T-cell (primary cell): Measurements from ENCODE around the gene ITGAD. TPM values are rescaled to one million over a fixed set of nuclear protein-coding genes. Genes with fewer than 3 reads are reported as not detected.

Experiments used
- ATAC-seq, 4 experiments: fragments of 200-7000 bp in 3 of 4; fragments of 150-1000 bp in 1 of 4; cut with Tn5 transposase; replicated peaks in 1 of 4; 1 replicate in 3 of 4; 2 replicates in 1 of 4; pipeline ENCODE4 v1.10.0; 2021; ENCODE audit warnings: moderate library complexity in 3 of 4, mild to moderate bottlenecking in 2 of 4, moderate number of reproducible peaks in 1 of 4
- CTCF ChIA-PET, 2 donors: fragments of 300-600 bp; sonication (Branson Sonifier 250); formaldehyde crosslinking; loops; one replicate each; lab custom pipeline; 2022; ENCODE audit warnings: antibody characterized with exemption in 2 of 2; lab: Charles Lee
- POLR2A ChIA-PET, 2 donors: fragments of 300-600 bp; sonication (Branson Sonifier 250); formaldehyde crosslinking; loops; one replicate each; lab custom pipeline; 2022; ENCODE audit warnings: antibody characterized with exemption in 2 of 2; lab: Charles Lee
- DNase-seq, 35 experiments: peaks; one replicate each; pipeline versions ENCODE4 v3.0.0 to v3.0.0-alpha.2; 2013 to 2023
- H3K27ac ChIP-seq: one replicate; pipeline ENCODE4 v1.5.1; 2013; ENCODE audit warnings: low read length
- H3K27me3 ChIP-seq, 2 experiments: replicated peaks in 1 of 2; 1 replicate in 1 of 2; 2 replicates in 1 of 2; pipeline versions ENCODE4 v1.6.1 to v1.7.0; 2013; ENCODE audit warnings: low read length in 1 of 2, mixed read lengths in 1 of 2; ENCODE audit not compliant: control insufficient read depth in 2 of 2, insufficient read depth in 2 of 2; ENCODE audit errors: extremely low read depth in 1 of 2
- H3K36me3 ChIP-seq, 2 donors: 1 replicate in 1 of 2; 2 replicates in 1 of 2; pipeline versions ENCODE4 v1.6.1 to v1.7.0; 2013; ENCODE audit warnings: low read length in 1 of 2; ENCODE audit not compliant: control insufficient read depth in 2 of 2, insufficient read depth in 1 of 2; ENCODE audit errors: extremely low read depth in 1 of 2
- H3K4me1 ChIP-seq, 2 experiments: 1 replicate in 1 of 2; 2 replicates in 1 of 2; pipeline versions ENCODE4 v1.6.1 to v1.7.0; 2013; ENCODE audit warnings: low read length in 2 of 2, mixed read lengths in 1 of 2; ENCODE audit not compliant: insufficient read depth in 2 of 2, control insufficient read depth in 1 of 2; ENCODE audit errors: extremely low read depth in 1 of 2
- H3K4me3 ChIP-seq, 2 donors: 1 replicate in 1 of 2; 2 replicates in 1 of 2; pipeline versions ENCODE4 v1.5.1 to v1.7.0; 2013; ENCODE audit warnings: mild to moderate bottlenecking in 2 of 2, low read length in 1 of 2, moderate library complexity in 1 of 2; ENCODE audit not compliant: control insufficient read depth in 1 of 2; ENCODE audit errors: extremely low read depth in 1 of 2
- H3K9me3 ChIP-seq: 2 replicates; pipeline ENCODE4 v1.7.0; 2013
- H3K27ac Mint-ChIP-seq, 2 donors: one replicate each; pipeline ENCODE4 v1.8.0; 2020 to 2021; ENCODE audit warnings: mild to moderate bottlenecking in 2 of 2, mixed read lengths in 2 of 2
- H3K27me3 Mint-ChIP-seq, 2 donors: one replicate each; pipeline ENCODE4 v1.8.0; 2021 to 2022; ENCODE audit warnings: mixed read lengths in 2 of 2
- H3K36me3 Mint-ChIP-seq: one replicate; pipeline ENCODE4 v1.8.0; 2021; ENCODE audit warnings: mixed read lengths
- H3K4me1 Mint-ChIP-seq, 3 donors: one replicate each; pipeline ENCODE4 v1.8.0; 2020 to 2022; ENCODE audit warnings: mixed read lengths in 3 of 3, mild to moderate bottlenecking in 1 of 3
- H3K4me3 Mint-ChIP-seq, 3 donors: one replicate each; pipeline ENCODE4 v1.8.0; 2020 to 2022; ENCODE audit warnings: mild to moderate bottlenecking in 3 of 3, mixed read lengths in 3 of 3, moderate library complexity in 3 of 3
- H3K9me3 Mint-ChIP-seq, 3 donors: one replicate each; pipeline ENCODE4 v1.8.0; 2020 to 2022; ENCODE audit warnings: mixed read lengths in 3 of 3
- WGBS: methylation state at CpG from one replicate; pipeline ENCODE4 v1.1.5; 2013; ENCODE audit warnings: missing lambda C conversion rate; ENCODE audit not compliant: insufficient coverage; 5-methylcytosine and 5-hydroxymethylcytosine counted together
- total RNA-seq, 35 experiments: library from RNA in 6 of 35; stranded (reverse) in 6 of 35; fragments of 120-200 nt in 1 of 35; gene quantifications; one replicate each; pipeline versions ENCODE4 v1.2.1 to v1.2.4 and lab custom pipeline; 2013 to 2026

Gene ITGAD
- total RNA-seq, 5 donors from 2014 or later (not counting 1 experiment from before 2014, with no cell fraction given) = 0.22 to 0.70 (median 0.23) TPM; not detected in 2

DNA sequence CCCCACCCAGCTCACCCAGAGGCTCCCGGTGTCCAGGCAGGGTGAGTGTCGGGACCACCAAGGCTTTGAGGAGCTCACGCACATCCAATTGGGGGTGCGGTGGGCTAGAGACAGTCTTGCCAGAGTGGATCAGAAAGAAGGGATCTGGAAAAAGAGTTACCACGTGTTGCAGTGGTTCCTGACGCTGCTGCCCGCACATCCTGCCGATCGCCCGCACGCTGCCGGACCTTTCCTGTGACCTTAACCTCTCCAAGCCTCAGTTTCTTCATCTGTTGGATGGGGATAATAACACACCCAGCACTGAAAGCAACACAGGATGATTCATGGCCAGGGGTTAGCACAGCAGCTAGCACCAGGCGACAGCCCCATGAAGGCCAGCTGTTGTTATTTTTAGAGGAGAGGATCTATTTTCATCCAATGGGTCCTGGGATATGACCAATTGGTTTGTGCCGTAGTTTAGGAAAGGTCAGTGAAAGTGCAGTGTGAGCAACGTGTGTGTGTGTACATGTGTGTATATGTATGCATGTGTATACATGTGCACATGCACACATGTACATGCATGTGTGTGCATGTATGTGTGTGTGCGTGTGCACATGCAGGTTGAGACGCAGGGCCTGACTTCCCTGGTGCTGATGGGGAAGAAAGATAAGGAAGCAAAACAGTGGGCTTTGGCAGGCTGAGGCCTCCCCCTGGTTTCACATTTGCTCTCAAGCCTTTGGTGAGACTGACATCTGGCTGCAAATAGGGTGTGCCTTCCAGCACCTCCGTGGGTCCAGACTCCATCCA, 35.6 kb upstream of the ITGAD start:
- Histone ChIP-seq H3K36me3 (no peaks in the 10 kb centered on the region), H3K27ac (no peak overlapping the region), H3K9me3 (no peaks in the 10 kb centered on the region), H3K4me3 (no peak overlapping the region), H3K4me1 (peaks cover 4 to 58% of the 10 kb centered on the region in 2 experiments), H3K27me3 (peaks cover 0 to 8% of the 10 kb centered on the region in 2 experiments)
- ChIA-PET POLR2A (no interaction called here), CTCF (no interaction called here)
- no peak overlapping the region for H3K4me3 Mint-ChIP-seq
- WGBS = 73% methylated on average over 13 of the region's 18 CpGs
- peaks cover 24 to 38% (median 26%) of the 10 kb centered on the region in 3 donors for H3K4me1 Mint-ChIP-seq
- DNase-seq (no peak), ATAC-seq (no peak)
- no peaks in the 10 kb centered on the region for H3K9me3 Mint-ChIP-seq
- peak overlapping the region; percentile 35 to 53 for H3K27ac Mint-ChIP-seq
- H3K36me3 Mint-ChIP-seq = no peaks in the 10 kb centered on the region
- H3K27me3 Mint-ChIP-seq = peaks cover 0 to 6% of the 10 kb centered on the region in 2 donors

DNA sequence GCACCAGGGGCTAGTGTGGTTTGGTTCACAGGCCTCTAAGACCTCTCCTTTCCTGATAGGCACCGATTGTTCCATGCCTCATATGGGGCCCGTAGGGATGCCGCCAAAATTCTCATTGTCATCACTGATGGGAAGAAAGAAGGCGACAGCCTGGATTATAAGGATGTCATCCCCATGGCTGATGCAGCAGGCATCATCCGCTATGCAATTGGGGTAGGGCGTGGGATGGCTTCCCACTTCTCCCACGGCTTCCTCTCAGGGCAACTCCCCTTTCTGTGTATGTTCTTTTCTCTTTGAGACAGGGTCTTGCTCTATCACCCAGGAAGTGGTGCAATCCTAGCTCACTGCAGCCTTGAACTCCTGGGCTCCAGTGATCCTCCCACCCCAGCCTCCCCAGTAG, 32.9 kb upstream of the ITGAD start:
- peaks cover 0 to 56% of the 10 kb centered on the region in 2 experiments for H3K4me1 ChIP-seq
- Mint-ChIP-seq H3K27me3 (no peaks in the 10 kb centered on the region), H3K36me3 (no peaks in the 10 kb centered on the region), H3K27ac (no peak overlapping the region), H3K4me1 (peaks cover 6 to 24% (median 9%) of the 10 kb centered on the region in 3 donors), H3K4me3 (no peak overlapping the region), H3K9me3 (no peaks in the 10 kb centered on the region)
- no peak overlapping the region for H3K27ac ChIP-seq
- ChIA-PET POLR2A (no interaction called here), CTCF (no interaction called here)
- H3K4me3 ChIP-seq = no peak overlapping the region
- DNase-seq = no peak
- H3K27me3 ChIP-seq = peaks cover 0 to 4% of the 10 kb centered on the region in 2 experiments
- H3K9me3 ChIP-seq = no peaks in the 10 kb centered on the region
- 81% methylated on average over 6 of the region's 7 CpGs for WGBS
- H3K36me3 ChIP-seq = no peaks in the 10 kb centered on the region
- no peak for ATAC-seq

DNA sequence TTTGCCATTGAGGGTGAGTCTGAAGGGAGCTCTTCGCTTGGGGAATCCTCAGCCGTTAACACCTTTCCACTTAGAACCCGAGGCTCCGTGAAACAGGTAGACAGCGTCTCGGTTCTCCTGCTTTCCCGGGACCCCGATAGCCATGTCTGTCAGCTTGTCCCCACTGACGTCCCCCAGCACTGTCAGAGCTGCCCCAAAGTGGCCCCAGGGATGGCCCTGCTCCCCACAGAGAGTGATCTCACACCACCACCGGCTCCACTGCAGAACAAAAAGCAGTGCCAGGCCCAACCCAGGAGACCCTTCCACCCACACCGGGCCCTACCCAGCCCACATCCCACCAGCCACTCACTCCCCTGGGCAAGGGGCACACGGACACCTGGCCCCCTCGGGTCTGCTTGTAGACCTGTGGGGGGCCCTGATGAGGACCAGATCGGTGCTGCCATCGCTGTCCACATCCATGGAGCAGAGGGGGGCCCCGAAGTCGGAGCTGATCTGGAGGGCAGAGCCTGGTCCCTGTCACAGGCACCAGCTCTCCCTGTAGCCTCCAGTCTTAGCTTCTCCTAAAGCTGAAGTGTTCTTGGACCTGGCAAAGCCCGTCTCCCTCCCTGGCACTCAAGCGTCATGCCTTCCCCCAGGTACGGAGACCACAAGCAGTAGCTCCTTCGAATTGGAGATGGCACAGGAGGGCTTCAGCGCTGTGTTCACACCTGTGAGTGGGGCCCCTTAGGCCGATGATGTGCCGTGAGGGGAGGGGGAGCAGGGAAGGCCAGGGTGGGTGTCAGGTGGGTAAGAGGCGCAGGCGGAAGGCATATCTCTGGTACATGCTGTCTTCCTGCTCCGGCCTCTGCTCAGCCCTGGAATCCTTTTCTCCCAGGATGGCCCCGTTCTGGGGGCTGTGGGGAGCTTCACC, 31.7 kb upstream of the ITGAD start:
- H3K36me3 Mint-ChIP-seq = no peaks in the 10 kb centered on the region
- peaks cover 4 to 23% (median 12%) of the 10 kb centered on the region in 3 donors for H3K4me1 Mint-ChIP-seq
- Histone ChIP-seq H3K27ac (no peak overlapping the region), H3K36me3 (no peaks in the 10 kb centered on the region), H3K9me3 (no peaks in the 10 kb centered on the region), H3K27me3 (peaks cover 0 to 4% of the 10 kb centered on the region in 2 experiments), H3K4me1 (peaks cover 0 to 56% of the 10 kb centered on the region in 2 experiments), H3K4me3 (no peak overlapping the region)
- no peaks in the 10 kb centered on the region for H3K9me3 Mint-ChIP-seq
- H3K27ac Mint-ChIP-seq = no peak overlapping the region
- no peak for DNase-seq
- H3K27me3 Mint-ChIP-seq = no peaks in the 10 kb centered on the region
- no peak for ATAC-seq
- WGBS = 82% methylated on average over 22 of the region's 28 CpGs
- H3K4me3 Mint-ChIP-seq = no peak overlapping the region
- ChIA-PET POLR2A (no interaction called here), CTCF (no interaction called here)

DNA sequence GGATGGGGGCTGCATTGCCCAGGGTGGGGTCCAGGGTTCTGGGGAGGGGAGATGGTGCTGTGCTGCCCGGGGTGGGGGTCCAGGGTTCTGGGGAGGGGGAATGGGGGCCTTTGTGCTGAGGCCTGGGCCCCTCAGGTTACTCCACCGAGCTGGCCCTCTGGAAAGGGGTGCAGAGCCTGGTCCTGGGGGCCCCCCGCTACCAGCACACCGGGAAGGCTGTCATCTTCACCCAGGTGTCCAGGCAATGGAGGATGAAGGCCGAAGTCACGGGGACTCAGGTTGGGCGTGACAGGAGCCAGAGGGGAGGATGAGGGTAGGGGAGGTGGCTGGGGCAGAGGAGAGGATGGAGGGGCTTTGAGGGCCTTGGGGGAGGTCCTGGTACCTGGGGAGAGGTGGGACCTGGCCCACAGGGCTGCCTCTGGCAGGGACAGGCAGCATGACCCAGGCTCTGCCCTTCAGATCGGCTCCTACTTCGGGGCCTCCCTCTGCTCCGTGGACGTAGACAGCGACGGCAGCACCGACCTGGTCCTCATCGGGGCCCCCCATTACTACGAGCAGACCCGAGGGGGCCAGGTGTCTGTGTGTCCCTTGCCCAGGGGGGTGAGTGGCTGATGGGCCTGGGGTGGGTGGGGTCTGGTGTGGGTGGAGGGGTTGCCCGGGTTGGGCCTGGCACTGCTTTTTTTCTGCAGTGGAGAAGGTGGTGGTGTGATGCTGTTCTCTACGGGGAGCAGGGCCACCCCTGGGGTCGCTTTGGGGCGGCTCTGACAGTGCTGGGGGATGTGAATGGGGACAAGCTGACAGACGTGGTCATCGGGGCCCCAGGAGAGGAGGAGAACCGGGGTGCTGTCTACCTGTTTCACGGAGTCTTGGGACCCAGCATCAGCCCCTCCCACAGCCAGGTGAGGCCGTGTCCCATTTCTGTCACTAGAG, 30.4 kb upstream of the ITGAD start:
- no peaks in the 10 kb centered on the region for H3K9me3 ChIP-seq
- POLR2A ChIA-PET = no interaction called here
- Mint-ChIP-seq H3K27me3 (no peaks in the 10 kb centered on the region), H3K9me3 (no peaks in the 10 kb centered on the region), H3K4me1 (peaks cover 7 to 27% (median 18%) of the 10 kb centered on the region in 3 donors), H3K4me3 (no peak overlapping the region), H3K27ac (no peak overlapping the region), H3K36me3 (no peaks in the 10 kb centered on the region)
- no peaks in the 10 kb centered on the region for H3K36me3 ChIP-seq
- ATAC-seq (no peak), DNase-seq (no peak)
- H3K27me3 ChIP-seq = peaks cover 0 to 4% of the 10 kb centered on the region in 2 experiments
- CTCF ChIA-PET = no interaction called here
- H3K27ac ChIP-seq = no peak overlapping the region
- WGBS = 94% methylated on average over 22 of the region's 26 CpGs
- H3K4me1 ChIP-seq = peaks cover 0 to 47% of the 10 kb centered on the region in 2 experiments
- no peak overlapping the region for H3K4me3 ChIP-seq

DNA sequence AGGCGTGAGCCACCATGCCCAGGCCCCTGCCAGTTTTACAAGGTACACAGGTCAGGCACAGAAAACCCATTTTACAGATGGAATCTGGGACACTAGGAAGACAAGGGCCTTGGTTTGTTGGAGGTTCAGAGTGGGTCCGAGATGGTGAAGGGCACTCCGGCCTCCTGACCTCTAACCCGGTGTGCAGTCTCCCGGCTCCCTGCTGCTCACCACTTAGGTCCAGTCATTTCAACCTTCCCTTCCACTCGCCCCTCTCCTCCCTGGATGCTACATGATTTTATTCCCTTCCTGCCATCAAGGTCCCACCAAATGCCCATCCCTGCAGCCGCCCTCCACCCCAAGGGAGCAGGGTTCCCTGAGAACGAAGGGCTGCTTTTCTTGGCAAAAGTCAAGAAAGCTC, 29.4 kb upstream of the ITGAD start:
- no peak overlapping the region for H3K4me3 Mint-ChIP-seq
- H3K27me3 Mint-ChIP-seq = no peaks in the 10 kb centered on the region
- ATAC-seq (no peak), DNase-seq (no peak)
- WGBS = 97% methylated on average over 7 of the region's 8 CpGs
- Histone ChIP-seq H3K4me1 (peaks cover 0 to 38% of the 10 kb centered on the region in 2 experiments), H3K27me3 (peaks cover 0 to 4% of the 10 kb centered on the region in 2 experiments), H3K27ac (no peak overlapping the region), H3K4me3 (no peak overlapping the region), H3K9me3 (no peaks in the 10 kb centered on the region), H3K36me3 (no peaks in the 10 kb centered on the region)
- H3K4me1 Mint-ChIP-seq = peaks cover 9 to 26% (median 20%) of the 10 kb centered on the region in 3 donors
- no peaks in the 10 kb centered on the region for H3K9me3 Mint-ChIP-seq
- no peaks in the 10 kb centered on the region for H3K36me3 Mint-ChIP-seq
- ChIA-PET CTCF (no interaction called here), POLR2A (no interaction called here)
- no peak overlapping the region for H3K27ac Mint-ChIP-seq
